Type B pancreatic cell (in vitro differentiated cells): ENCODE results near the gene KDM7A. TPM values are rescaled to one million over a fixed set of nuclear protein-coding genes. Genes with fewer than 3 reads are reported as not detected.

ENCODE experiments used
- DNase-seq: peaks from one replicate; pipeline ENCODE4 v3.0.0; 2021; ENCODE audit warnings: mixed read lengths; ENCODE audit not compliant: unreplicated experiment; ENCODE audit errors: extremely low spot score
- H3K27ac Mint-ChIP-seq: 2 replicates; pipeline ENCODE4 v1.8.0; 2021; ENCODE audit warnings: mild to moderate bottlenecking, mixed read lengths
- H3K27me3 Mint-ChIP-seq: 2 replicates; pipeline ENCODE4 v1.8.0; 2021; ENCODE audit warnings: mixed read lengths
- H3K36me3 Mint-ChIP-seq: 2 replicates; pipeline ENCODE4 v1.8.0; 2021; ENCODE audit warnings: mixed read lengths
- H3K4me1 Mint-ChIP-seq: one replicate; pipeline ENCODE4 v1.8.0; 2021; ENCODE audit warnings: mixed read lengths; ENCODE audit not compliant: unreplicated experiment
- H3K4me3 Mint-ChIP-seq: 2 replicates; pipeline ENCODE4 v1.8.0; 2021; ENCODE audit warnings: mild to moderate bottlenecking, mixed read lengths
- H3K9me3 Mint-ChIP-seq: 2 replicates; pipeline ENCODE4 v1.8.0; 2021; ENCODE audit warnings: mixed read lengths
- CTCF ChIP-seq: fragments of 200-600 bp; sonication (generic); conservative IDR thresholded peaks from 2 replicates; pipeline ENCODE4 v1.5.0; 2021; ENCODE audit warnings: antibody characterized with exemption, mild to moderate bottlenecking
- total RNA-seq: library from RNA; stranded (reverse); gene quantifications from 2 replicates; pipeline ENCODE4 v1.2.1, GENCODE V29; 2021; ENCODE audit warnings: low replicate concordance

Gene KDM7A
- total RNA-seq, 1 donor from 2014 or later, result 7.5 TPM

GRCh38 chr7:140039896-140040295 lies 136.9 kb downstream of the KDM7A start:
- Mint-ChIP-seq H3K4me1 (peaks cover 11% of the 10 kb centered on the region), H3K27me3 (no peaks in the 10 kb centered on the region), H3K4me3 (no peak overlapping the region), H3K27ac (no peak overlapping the region), H3K36me3 (peaks cover 7% of the 10 kb centered on the region), H3K9me3 (no peaks in the 10 kb centered on the region)
- DNase-seq, result no peak
- no peak for TF ChIP-seq CTCF

- Mint-ChIP-seq H3K9me3 (no peaks in the 10 kb centered on the region), H3K4me1 (peaks cover 11% of the 10 kb centered on the region), H3K27ac (no peak overlapping the region), H3K27me3 (no peaks in the 10 kb centered on the region), H3K36me3 (peaks cover 7% of the 10 kb centered on the region), H3K4me3 (no peak overlapping the region)
- TF ChIP-seq CTCF, result no peak
- no peak for DNase-seq
Measured at GRCh38 chr7:140039066-140039465, 137.7 kb downstream of the KDM7A start.

GRCh38 chr7:140036224-140036962 lies 140.4 kb downstream of the KDM7A start:
- no peak for DNase-seq
- Mint-ChIP-seq H3K4me3 (no peak overlapping the region), H3K9me3 (no peaks in the 10 kb centered on the region), H3K27me3 (no peaks in the 10 kb centered on the region), H3K4me1 (peaks cover 10% of the 10 kb centered on the region), H3K27ac (no peak overlapping the region), H3K36me3 (peaks cover 7% of the 10 kb centered on the region)
- no peak for TF ChIP-seq CTCF

- DNase-seq, result no peak
- H3K36me3 Mint-ChIP-seq, result peaks cover 7% of the 10 kb centered on the region
- no peak for TF ChIP-seq CTCF
- H3K4me3 Mint-ChIP-seq, result no peak overlapping the region
- no peaks in the 10 kb centered on the region for H3K27me3 Mint-ChIP-seq
- H3K4me1 Mint-ChIP-seq, result peaks cover 8% of the 10 kb centered on the region
- H3K9me3 Mint-ChIP-seq, result no peaks in the 10 kb centered on the region
- no peak overlapping the region for H3K27ac Mint-ChIP-seq
Measured at GRCh38 chr7:140035400-140036223, 141.2 kb downstream of the KDM7A start.

Other genes with a start within 250 kb of the KDM7A start
- 11.9 and 20.5 TPM in 2 replicates for gene PARP12, start 114.0 kb downstream of the KDM7A start, total RNA-seq
- 48.7 and 53.2 TPM in 2 replicates for gene SLC37A3, start 221.5 kb upstream of the KDM7A start, total RNA-seq
- 2.2 and 3.3 TPM in 2 replicates for gene RAB19, start 227.1 kb upstream of the KDM7A start, total RNA-seq